CD4-positive, alpha-beta memory T cell (primary cell): ENCODE results near the gene GJC1. TPM values are rescaled to one million over a fixed set of nuclear protein-coding genes. Genes with fewer than 3 reads are reported as not detected.

Experiments used
- CTCF ChIA-PET: fragments of 350-600 bp; sonication (Branson Sonifier 250); formaldehyde crosslinking; loops from one replicate; lab custom pipeline; 2021; ENCODE audit warnings: inconsistent platforms; ENCODE audit not compliant: partially characterized antibody; lab: Charles Lee
- POLR2A ChIA-PET: fragments of 350-600 bp; sonication (Branson Sonifier 250); formaldehyde crosslinking; loops from one replicate; lab custom pipeline; 2021; ENCODE audit not compliant: partially characterized antibody; lab: Charles Lee
- DNase-seq, 5 donors: peaks; one replicate each; pipeline versions ENCODE4 v3.0.0 to v3.0.0-alpha.2; 2020 to 2022; ENCODE audit warnings: mixed read lengths in 1 of 5
- H3K27ac ChIP-seq: one replicate; pipeline ENCODE4 v1.7.0; 2013; ENCODE audit warnings: low read depth, low read length
- H3K27me3 ChIP-seq: 2 replicates; pipeline ENCODE4 v1.7.0; 2013; ENCODE audit warnings: mild to moderate bottlenecking, low read length, moderate library complexity; ENCODE audit not compliant: insufficient read depth
- H3K36me3 ChIP-seq: 2 replicates; pipeline ENCODE4 v1.7.0; 2013; ENCODE audit warnings: mild to moderate bottlenecking, low read length, moderate library complexity; ENCODE audit not compliant: insufficient read depth
- H3K4me1 ChIP-seq: 2 replicates; pipeline ENCODE4 v1.7.0; 2013; ENCODE audit warnings: mild to moderate bottlenecking, low read length, moderate library complexity; ENCODE audit not compliant: insufficient read depth
- H3K4me3 ChIP-seq, 2 donors: one replicate each; pipeline ENCODE4 v1.7.0; 2013; ENCODE audit warnings: low read length in 2 of 2, mild to moderate bottlenecking in 1 of 2
- H3K9me3 ChIP-seq, 2 donors: one replicate each; pipeline ENCODE4 v1.7.0; 2013; ENCODE audit warnings: low read length in 2 of 2, control low read depth in 1 of 2; ENCODE audit not compliant: control insufficient read depth in 1 of 2
- H3K27ac Mint-ChIP-seq, 7 donors: one replicate each; pipeline ENCODE4 v1.8.0; 2020 to 2021; ENCODE audit warnings: mixed read lengths in 7 of 7, mild to moderate bottlenecking in 6 of 7, inconsistent platforms in 3 of 7, moderate library complexity in 3 of 7
- H3K27me3 Mint-ChIP-seq, 2 donors: one replicate each; pipeline ENCODE4 v1.8.0; 2020 to 2021; ENCODE audit warnings: mixed read lengths in 2 of 2
- H3K36me3 Mint-ChIP-seq, 2 donors: one replicate each; pipeline ENCODE4 v1.8.0; 2020 to 2021; ENCODE audit warnings: mixed read lengths in 2 of 2, inconsistent platforms in 1 of 2, mild to moderate bottlenecking in 1 of 2
- H3K4me1 Mint-ChIP-seq, 4 donors: one replicate each; pipeline ENCODE4 v1.8.0; 2020 to 2021; ENCODE audit warnings: mixed read lengths in 4 of 4, mild to moderate bottlenecking in 1 of 4
- H3K4me3 Mint-ChIP-seq, 8 donors: one replicate each; pipeline ENCODE4 v1.8.0; 2020 to 2021; ENCODE audit warnings: mixed read lengths in 8 of 8, mild to moderate bottlenecking in 7 of 8, moderate library complexity in 6 of 8, inconsistent platforms in 3 of 8
- H3K9me3 Mint-ChIP-seq, 8 donors: one replicate each; pipeline ENCODE4 v1.8.0; 2020 to 2021; ENCODE audit warnings: mixed read lengths in 8 of 8, mild to moderate bottlenecking in 5 of 8, inconsistent platforms in 3 of 8, moderate library complexity in 1 of 8
- intact Hi-C: fragments of 100-400 bp; cut with micrococcal nuclease; formaldehyde crosslinking; loops from one replicate; pipeline ENCODE4 v1.15.1; 2023
- polyA plus RNA-seq, 2 donors: library from polyadenylated mRNA; unstranded; fragments of 300-500 nt; fragmentation: Illumina TruSeq; gene quantifications; one replicate each; pipeline ENCODE4 v1.2.3, GENCODE V29; 2021
- total RNA-seq, 2 experiments: library from RNA; stranded (reverse); gene quantifications; one replicate each; pipeline ENCODE4 v1.2.3, GENCODE V29; 2021

GJC1 gene
- total and polyA plus RNA-seq, 4 experiments from 2014 or later, result not detected

DNA sequence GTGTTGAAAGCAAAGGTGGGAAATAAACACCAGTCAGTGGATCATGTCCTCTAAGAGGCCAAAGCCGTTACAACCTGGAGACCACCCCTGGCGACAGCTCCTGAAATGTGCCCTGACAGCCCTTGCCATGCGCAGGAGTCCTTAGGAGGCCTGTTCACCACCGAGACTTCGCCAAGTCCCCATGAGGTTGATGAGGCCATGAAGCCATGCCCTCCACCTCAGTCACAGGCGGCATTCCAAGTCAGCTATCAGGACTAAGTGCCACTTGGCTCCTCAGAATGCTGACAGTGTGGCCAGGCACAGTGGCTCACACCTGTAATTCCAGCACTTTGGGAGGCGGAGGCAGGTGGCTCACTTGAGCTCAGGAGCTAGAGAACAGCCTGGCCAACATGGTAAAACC, 44.2 kb downstream of the GJC1 start:
- Histone ChIP-seq H3K4me3 (no peak overlapping the region), H3K36me3 (no peaks in the 10 kb centered on the region), H3K4me1 (no peaks in the 10 kb centered on the region), H3K9me3 (no peaks in the 10 kb centered on the region), H3K27ac (no peak overlapping the region), H3K27me3 (no peaks in the 10 kb centered on the region)
- Mint-ChIP-seq H3K4me3 (no peak overlapping the region), H3K4me1 (no peaks in the 10 kb centered on the region), H3K27ac (no peak overlapping the region), H3K27me3 (peaks cover 0 to 1% of the 10 kb centered on the region in 2 donors), H3K36me3 (no peaks in the 10 kb centered on the region), H3K9me3 (no peaks in the 10 kb centered on the region)
- CTCF ChIA-PET, result no interaction called here
- intact Hi-C loops, result no loop called here
- no peak for DNase-seq
- POLR2A ChIA-PET, result no interaction called here

DNA sequence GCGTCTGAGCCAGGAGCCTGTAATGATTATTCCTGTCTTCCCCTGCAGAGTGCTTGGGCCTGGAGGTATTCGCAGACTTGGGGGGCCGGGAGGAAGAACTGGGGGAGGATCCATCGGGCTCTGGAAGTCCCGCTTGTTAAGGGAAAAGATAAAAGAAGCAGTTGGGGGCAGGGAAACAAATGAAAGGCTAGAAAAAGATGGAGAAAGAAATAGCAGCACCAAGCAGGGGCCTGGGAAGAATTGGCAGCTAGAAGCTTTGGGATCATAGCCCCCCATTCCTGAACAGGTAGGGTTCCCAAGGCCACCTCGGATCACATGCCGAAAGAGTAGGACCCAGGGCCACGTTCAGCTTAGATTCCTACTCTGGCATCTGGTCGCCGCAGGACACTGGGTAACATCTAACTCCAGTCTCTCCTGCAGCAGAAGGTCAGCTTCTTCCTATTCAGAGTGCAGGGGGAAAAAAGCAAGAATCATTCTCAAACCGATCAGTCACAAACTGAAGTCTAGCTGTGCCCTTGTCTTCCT, 47.7 kb downstream of the GJC1 start:
- intact Hi-C loops, result no loop called here
- H3K27ac Mint-ChIP-seq, result no peak overlapping the region
- Histone ChIP-seq H3K27me3 (no peaks in the 10 kb centered on the region), H3K36me3 (no peaks in the 10 kb centered on the region), H3K9me3 (no peaks in the 10 kb centered on the region), H3K4me1 (peaks cover 10% of the 10 kb centered on the region), H3K4me3 (no peak overlapping the region), H3K27ac (no peak overlapping the region)
- ChIA-PET POLR2A (no interaction called here), CTCF (no interaction called here)
- H3K4me3 Mint-ChIP-seq, result no peak overlapping the region
- H3K36me3 Mint-ChIP-seq, result no peaks in the 10 kb centered on the region
- DNase-seq, result no peak
- peaks cover 1 to 3% of the 10 kb centered on the region in 2 donors for H3K27me3 Mint-ChIP-seq
- no peaks in the 10 kb centered on the region for H3K9me3 Mint-ChIP-seq
- peaks cover 3 to 6% (median 5%) of the 10 kb centered on the region in 4 donors for H3K4me1 Mint-ChIP-seq

DNA sequence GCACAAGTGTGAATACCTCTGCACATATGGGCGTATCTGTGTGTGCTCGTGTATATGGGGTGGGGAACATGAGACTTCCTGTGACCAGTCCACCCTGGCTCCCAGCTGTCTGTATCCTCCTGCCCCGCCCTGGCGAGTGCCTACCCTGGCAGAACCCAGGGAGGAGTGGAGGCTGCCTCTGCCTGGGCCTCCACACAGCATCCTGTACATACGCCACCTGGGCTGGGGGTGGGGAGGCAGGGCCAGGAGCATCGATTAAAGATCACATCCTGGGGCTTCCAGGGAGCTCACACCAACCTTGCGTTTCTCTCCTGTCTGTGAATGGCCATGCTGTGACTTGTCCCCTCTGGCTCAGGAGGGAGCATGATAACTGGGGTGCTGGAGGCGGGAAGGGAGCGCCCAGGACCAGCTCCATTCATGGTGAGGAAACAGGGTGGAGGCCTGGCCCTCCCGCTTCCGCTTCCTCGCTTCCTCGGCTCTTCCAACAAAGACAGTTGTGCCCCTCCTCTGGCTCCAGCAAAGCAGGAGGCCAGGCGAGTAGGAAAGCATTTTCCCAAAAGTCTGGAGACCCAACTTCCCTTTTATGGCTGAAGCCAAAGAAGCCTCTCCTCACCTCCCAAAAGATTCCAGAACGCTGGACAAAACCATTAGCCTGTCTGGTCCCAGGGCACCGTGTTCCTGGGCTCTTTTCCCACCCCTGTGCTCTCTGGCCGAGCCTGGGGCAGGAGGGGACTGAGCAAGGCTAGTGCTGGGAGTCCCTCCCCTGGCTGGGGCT, 48.3 kb downstream of the GJC1 start:
- no peaks in the 10 kb centered on the region for H3K9me3 ChIP-seq
- Mint-ChIP-seq H3K4me3 (no peak overlapping the region), H3K27me3 (peaks cover 2 to 3% of the 10 kb centered on the region in 2 donors), H3K4me1 (peaks cover 3 to 9% (median 6%) of the 10 kb centered on the region in 4 donors), H3K9me3 (no peaks in the 10 kb centered on the region), H3K27ac (no peak overlapping the region), H3K36me3 (no peaks in the 10 kb centered on the region)
- POLR2A ChIA-PET, result no interaction called here
- H3K4me1 ChIP-seq, result peaks cover 10% of the 10 kb centered on the region
- intact Hi-C loops, result no loop called here
- no peak for DNase-seq
- H3K27me3 ChIP-seq, result no peaks in the 10 kb centered on the region
- CTCF ChIA-PET, result interaction anchor here (0.6 to 11.7 kb wide), 2 partner anchors 82 to 199 kb away, joined by 3 to 263 read pairs; no protein-coding TSS in a partner anchor
- no peaks in the 10 kb centered on the region for H3K36me3 ChIP-seq
- H3K27ac ChIP-seq, result no peak overlapping the region
- no peak overlapping the region for H3K4me3 ChIP-seq

- Histone ChIP-seq H3K9me3 (no peaks in the 10 kb centered on the region), H3K36me3 (no peaks in the 10 kb centered on the region), H3K27me3 (no peaks in the 10 kb centered on the region), H3K4me3 (no peak overlapping the region), H3K27ac (no peak overlapping the region), H3K4me1 (peaks cover 17% of the 10 kb centered on the region)
- Mint-ChIP-seq H3K4me3 (no peak overlapping the region), H3K4me1 (peaks cover 5 to 10% (median 8%) of the 10 kb centered on the region in 4 donors), H3K27ac (no peak overlapping the region), H3K9me3 (no peaks in the 10 kb centered on the region), H3K27me3 (peaks cover 2 to 3% of the 10 kb centered on the region in 2 donors), H3K36me3 (no peaks in the 10 kb centered on the region)
- no peak for DNase-seq
- CTCF ChIA-PET, result interaction anchor here (0.6 to 11.7 kb wide), 3 partner anchors 82 to 318 kb away, joined by 3 to 263 read pairs (median 16); no protein-coding TSS in a partner anchor
- POLR2A ChIA-PET, result no interaction called here
- intact Hi-C loops, result no loop called here
Measured at GRCh38 chr17:44780845-44781480, 49.1 kb downstream of the GJC1 start.

- H3K4me1 ChIP-seq, result peaks cover 18% of the 10 kb centered on the region
- H3K27me3 ChIP-seq, result no peaks in the 10 kb centered on the region
- ChIA-PET CTCF (interaction anchor here (0.6 to 11.7 kb wide), 4 partner anchors 83 to 319 kb away, joined by 3 to 263 read pairs (median 10); no protein-coding TSS in a partner anchor), POLR2A (no interaction called here)
- Mint-ChIP-seq H3K9me3 (no peaks in the 10 kb centered on the region), H3K36me3 (no peaks in the 10 kb centered on the region), H3K4me1 (peaks cover 5 to 15% (median 9%) of the 10 kb centered on the region in 4 donors), H3K27me3 (peaks cover 2 to 6% of the 10 kb centered on the region in 2 donors), H3K4me3 (peak overlapping the region in 1 of 8 donors; percentile 29), H3K27ac (no peak overlapping the region)
- H3K4me3 ChIP-seq, result no peak overlapping the region
- H3K36me3 ChIP-seq, result no peaks in the 10 kb centered on the region
- H3K27ac ChIP-seq, result no peak overlapping the region
- H3K9me3 ChIP-seq, result no peaks in the 10 kb centered on the region
- intact Hi-C loops, result no loop called here
- no peak for DNase-seq
Measured at GRCh38 chr17:44780161-44780560, 49.9 kb downstream of the GJC1 start.

DNA sequence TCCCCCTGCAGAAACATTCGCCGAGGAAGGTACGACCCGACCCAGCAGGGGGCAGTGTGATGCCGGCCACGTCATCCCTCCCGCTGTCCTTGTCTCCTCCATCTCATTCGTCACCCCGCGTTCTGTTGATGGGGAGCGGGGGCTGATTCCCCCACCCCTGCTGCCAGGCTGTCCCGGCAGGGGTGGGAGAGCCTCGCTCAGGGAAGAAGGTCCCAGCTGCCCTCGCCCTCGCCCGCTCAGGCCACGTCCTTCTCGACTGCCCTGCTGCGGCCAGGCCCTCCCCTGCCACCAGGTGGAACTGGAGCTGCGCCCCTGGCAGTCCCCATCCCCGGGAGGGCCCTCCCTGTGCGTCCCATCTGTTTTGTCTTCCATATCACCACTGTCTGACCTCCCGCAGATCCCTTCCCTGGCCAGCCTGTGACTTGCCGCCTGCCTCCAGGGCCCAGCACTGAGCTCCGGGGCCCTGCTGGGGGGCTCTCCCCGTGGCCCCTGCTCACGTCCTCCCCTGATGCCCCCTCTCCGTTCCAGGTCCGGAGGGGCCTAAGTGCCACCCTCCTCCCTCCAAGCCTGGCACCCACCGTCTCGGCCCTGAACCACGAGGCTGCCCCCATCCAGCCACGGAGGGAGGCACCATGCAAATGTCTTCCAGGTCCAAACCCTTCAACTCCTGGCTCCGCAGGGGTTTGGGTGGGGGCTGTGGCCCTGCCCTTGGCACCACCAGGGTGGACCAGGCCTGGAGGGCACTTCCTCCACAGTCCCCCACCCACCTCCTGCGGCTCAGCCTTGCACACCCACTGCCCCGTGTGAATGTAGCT, 50.7 kb downstream of the GJC1 start:
- Mint-ChIP-seq H3K27me3 (peaks cover 2 to 6% of the 10 kb centered on the region in 2 donors), H3K4me1 (peaks cover 5 to 21% (median 9%) of the 10 kb centered on the region in 4 donors), H3K27ac (peak overlapping the region in 3 of 7 donors; percentile 38 to 72 (median 48)), H3K4me3 (peak overlapping the region; percentile 33 to 81 (median 66)), H3K9me3 (no peaks in the 10 kb centered on the region), H3K36me3 (no peaks in the 10 kb centered on the region)
- H3K9me3 ChIP-seq, result no peaks in the 10 kb centered on the region
- H3K4me1 ChIP-seq, result peaks cover 18% of the 10 kb centered on the region
- no peaks in the 10 kb centered on the region for H3K27me3 ChIP-seq
- intact Hi-C loops, result loop anchor here (1.0 to 5.0 kb wide), 3 partner anchors 86 to 418 kb away; partner anchors contain the start of gene C1QL1
- no peaks in the 10 kb centered on the region for H3K36me3 ChIP-seq
- H3K27ac ChIP-seq, result no peak overlapping the region
- POLR2A ChIA-PET, result interaction anchor here (0.6 to 1.9 kb wide), 3 partner anchors 258 to 382 kb away, joined by 3 to 6 read pairs (median 3); partner anchors contain the start of genes HEXIM2 and NMT1
- CTCF ChIA-PET, result interaction anchor here (0.7 to 11.7 kb wide), 14 partner anchors 11 to 362 kb away, joined by 3 to 263 read pairs (median 4); partner anchors contain the start of genes ACBD4 and EFTUD2
- H3K4me3 ChIP-seq, result peak overlapping the region in 1 of 2 donors; percentile 34
- DNase-seq, result peak; percentile 72 to 80 (median 77)
